ENCODE measurements around the gene XRCC3. TPM values are rescaled to one million over a fixed set of nuclear protein-coding genes. Genes with fewer than 3 reads are reported as not detected.

The XRCC3 gene
- total and polyA plus RNA-seq, 10 of the 15 experiments (the other 5 are each of a cell fraction or from before 2014, with no cell fraction given), result 0.37 to 52.0 (median 26.8) TPM

DNA sequence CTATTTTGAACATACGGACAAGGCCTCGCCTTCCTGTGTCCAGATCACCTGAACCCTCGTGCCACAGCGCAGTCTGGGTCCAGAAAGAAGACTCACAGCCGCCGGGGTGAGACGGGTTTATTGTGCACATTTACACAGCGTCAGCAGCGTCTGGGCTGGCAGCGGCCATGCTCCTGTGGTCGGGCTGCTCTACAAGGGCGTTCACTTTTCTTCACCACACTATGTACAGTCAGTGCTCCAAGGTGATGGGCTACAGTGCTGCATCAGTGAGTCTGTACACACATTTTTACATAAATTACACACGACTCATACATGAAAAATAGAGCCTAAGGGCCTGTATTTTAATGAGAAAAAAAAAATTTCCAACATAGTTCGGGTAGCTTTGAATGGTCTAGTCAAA is 18.4 kb upstream of the XRCC3 start:
- DNase-seq (ENCODE audit: low read depth, low spot score), result no peak
- intact Hi-C loops (cut with micrococcal nuclease; ENCODE audit: unreplicated experiment), result no loop called here

DNA sequence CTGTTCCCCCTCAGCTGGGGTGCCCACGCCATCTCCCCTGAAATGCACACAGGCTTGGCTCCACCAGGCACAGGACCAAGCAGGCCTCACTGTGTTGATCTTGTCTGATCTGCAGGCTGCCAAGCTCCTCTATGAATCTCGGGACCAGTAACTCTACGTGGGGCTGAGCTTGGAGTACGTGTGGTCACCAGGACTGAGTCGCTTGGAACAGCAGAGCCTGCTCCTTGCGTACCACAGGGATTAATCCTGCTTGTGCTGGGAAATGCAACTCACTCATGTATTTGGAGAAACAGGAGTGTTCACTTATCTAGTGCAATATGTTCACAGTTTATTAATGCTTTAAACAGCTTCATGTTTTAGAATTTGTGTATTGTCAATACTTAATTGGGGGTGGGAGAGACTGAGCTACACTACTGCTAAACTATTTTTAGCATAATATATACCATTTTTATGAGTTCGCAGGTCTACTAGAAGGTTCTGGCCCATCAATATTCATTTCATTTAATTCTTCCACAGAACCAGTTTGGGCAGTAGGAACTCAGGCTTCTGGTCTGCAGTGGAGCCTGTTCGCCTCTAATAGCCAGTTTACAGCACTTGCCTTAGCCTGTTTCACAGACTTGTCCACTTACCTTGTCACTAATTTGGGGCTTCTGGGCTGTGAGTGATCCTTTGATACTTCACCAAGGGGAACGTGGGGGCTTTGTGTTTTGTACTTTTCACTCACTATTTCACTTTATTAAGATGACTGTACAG is 17.8 kb upstream of the XRCC3 start:
- Histone ChIP-seq H3K4me2 (ENCODE audit: control insufficient read depth, insufficient read depth) (no peak overlapping the region), H3K4me3 (no peak overlapping the region), H3K9me3 (replicated peaks; ENCODE audit: control insufficient read depth, insufficient read depth, low read length) (no peaks in the 10 kb centered on the region), H3K9ac (ENCODE audit: control insufficient read depth, insufficient read depth, low read length) (no peak overlapping the region), H3K27ac (ENCODE audit: control insufficient read depth, insufficient read depth) (no peak overlapping the region), H3K27me3 (replicated peaks in 1 of 2; ENCODE audit: control insufficient read depth in 2 of 2, insufficient read depth in 2 of 2, low read length in 1 of 2) (no peaks in the 10 kb centered on the region), H2AFZ (ENCODE audit: control insufficient read depth, low read depth, low read length) (no peak overlapping the region), H4K20me1 (ENCODE audit: control insufficient read depth, insufficient read depth) (no peaks in the 10 kb centered on the region), H3K79me2 (ENCODE audit: control insufficient read depth, insufficient read depth, low read length) (no peaks in the 10 kb centered on the region), H3K4me1 (ENCODE audit: control insufficient read depth, insufficient read depth, low read length) (no peaks in the 10 kb centered on the region), H3K36me3 (ENCODE audit: control insufficient read depth in 2 of 2, insufficient read depth in 2 of 2, low read length in 1 of 2) (peaks cover 3 to 13% of the 10 kb centered on the region in 2 experiments; a peak in 3 of 4 replicates)
- FAIRE-seq, result no peak
- DNase-seq (ENCODE audit: low read depth, low spot score), result no peak
- ChIA-PET RAD21 (ENCODE audit: unreplicated experiment) (interaction anchor here (1.3 kb wide), 1 partner anchor 159 kb away, joined by 3 read pairs; no protein-coding TSS in a partner anchor), CTCF (no interaction called here), POLR2A (no interaction called here), SMC1A (ENCODE audit: uncharacterized antibody, unreplicated experiment) (interaction anchor here (1.6 kb wide), 1 partner anchor 121 kb away, joined by 3 read pairs; no protein-coding TSS in a partner anchor)
- in situ Hi-C loops (cut with MboI) (no loop called here), intact Hi-C loops (cut with micrococcal nuclease; ENCODE audit: unreplicated experiment) (no loop called here)
- ATAC-seq, result no peak
- WGBS (ENCODE audit: insufficient coverage, insufficient replicate concordance, low lambda C conversion rate, missing lambda C conversion rate), result 85% methylated on average over 9 of the region's 9 CpGs
- BruUV-seq (replicated peaks), result TSS peak; percentile 60
- no peak for TF ChIP-seq RAD21 (IDR thresholded peaks at IDR 0.05; ENCODE audit: insufficient read depth, low read depth, low read length)
- TF ChIP-seq RELA (IDR thresholded peaks at IDR 0.05; ENCODE audit: borderline replicate concordance, partially characterized antibody), result no peak
- no peak for TF ChIP-seq ATF7 (IDR thresholded peaks at IDR 0.05; ENCODE audit: low read depth)
- TF ChIP-seq CHD1 (IDR thresholded peaks at IDR 0.05; ENCODE audit: low read depth, low read length), result no peak
- TF ChIP-seq, protein P1, sequence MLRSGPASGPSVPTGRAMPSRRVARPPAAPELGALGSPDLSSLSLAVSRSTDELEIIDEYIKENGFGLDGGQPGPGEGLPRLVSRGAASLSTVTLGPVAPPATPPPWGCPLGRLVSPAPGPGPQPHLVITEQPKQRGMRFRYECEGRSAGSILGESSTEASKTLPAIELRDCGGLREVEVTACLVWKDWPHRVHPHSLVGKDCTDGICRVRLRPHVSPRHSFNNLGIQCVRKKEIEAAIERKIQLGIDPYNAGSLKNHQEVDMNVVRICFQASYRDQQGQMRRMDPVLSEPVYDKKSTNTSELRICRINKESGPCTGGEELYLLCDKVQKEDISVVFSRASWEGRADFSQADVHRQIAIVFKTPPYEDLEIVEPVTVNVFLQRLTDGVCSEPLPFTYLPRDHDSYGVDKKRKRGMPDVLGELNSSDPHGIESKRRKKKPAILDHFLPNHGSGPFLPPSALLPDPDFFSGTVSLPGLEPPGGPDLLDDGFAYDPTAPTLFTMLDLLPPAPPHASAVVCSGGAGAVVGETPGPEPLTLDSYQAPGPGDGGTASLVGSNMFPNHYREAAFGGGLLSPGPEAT (IDR thresholded peaks at IDR 0.05; ENCODE audit: low read depth), result no peak
- no peak for TF ChIP-seq CREM (IDR thresholded peaks at IDR 0.05; ENCODE audit: low read depth)
- TF ChIP-seq SIN3A (IDR thresholded peaks at IDR 0.05; ENCODE audit: low read depth, low read length), result no peak
- no peak for TF ChIP-seq EGR1 (IDR thresholded peaks at IDR 0.05; ENCODE audit: borderline replicate concordance in 1 of 2, low read depth in 2 of 2, low read length in 2 of 2)
- TF ChIP-seq, protein P2, sequence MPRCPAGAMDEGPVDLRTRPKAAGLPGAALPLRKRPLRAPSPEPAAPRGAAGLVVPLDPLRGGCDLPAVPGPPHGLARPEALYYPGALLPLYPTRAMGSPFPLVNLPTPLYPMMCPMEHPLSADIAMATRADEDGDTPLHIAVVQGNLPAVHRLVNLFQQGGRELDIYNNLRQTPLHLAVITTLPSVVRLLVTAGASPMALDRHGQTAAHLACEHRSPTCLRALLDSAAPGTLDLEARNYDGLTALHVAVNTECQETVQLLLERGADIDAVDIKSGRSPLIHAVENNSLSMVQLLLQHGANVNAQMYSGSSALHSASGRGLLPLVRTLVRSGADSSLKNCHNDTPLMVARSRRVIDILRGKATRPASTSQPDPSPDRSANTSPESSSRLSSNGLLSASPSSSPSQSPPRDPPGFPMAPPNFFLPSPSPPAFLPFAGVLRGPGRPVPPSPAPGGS (IDR thresholded peaks at IDR 0.05; ENCODE audit: borderline replicate concordance, insufficient read depth, low read depth, low read length, poor library complexity, severe bottlenecking), result no peak
- TF ChIP-seq, protein P3, sequence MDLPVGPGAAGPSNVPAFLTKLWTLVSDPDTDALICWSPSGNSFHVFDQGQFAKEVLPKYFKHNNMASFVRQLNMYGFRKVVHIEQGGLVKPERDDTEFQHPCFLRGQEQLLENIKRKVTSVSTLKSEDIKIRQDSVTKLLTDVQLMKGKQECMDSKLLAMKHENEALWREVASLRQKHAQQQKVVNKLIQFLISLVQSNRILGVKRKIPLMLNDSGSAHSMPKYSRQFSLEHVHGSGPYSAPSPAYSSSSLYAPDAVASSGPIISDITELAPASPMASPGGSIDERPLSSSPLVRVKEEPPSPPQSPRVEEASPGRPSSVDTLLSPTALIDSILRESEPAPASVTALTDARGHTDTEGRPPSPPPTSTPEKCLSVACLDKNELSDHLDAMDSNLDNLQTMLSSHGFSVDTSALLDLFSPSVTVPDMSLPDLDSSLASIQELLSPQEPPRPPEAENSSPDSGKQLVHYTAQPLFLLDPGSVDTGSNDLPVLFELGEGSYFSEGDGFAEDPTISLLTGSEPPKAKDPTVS (IDR thresholded peaks at IDR 0.05; ENCODE audit: low read depth, low read length), result no peak
- no peak for TF ChIP-seq KDM1A (IDR thresholded peaks at IDR 0.05; ENCODE audit: borderline replicate concordance)

More for the DNA sequence above, 18.4 kb upstream of the XRCC3 start:
- no peak overlapping the region for H3K9ac ChIP-seq (ENCODE audit: control insufficient read depth, insufficient read depth, low read length)
- no peaks in the 10 kb centered on the region for H3K9me3 ChIP-seq (replicated peaks; ENCODE audit: control insufficient read depth, insufficient read depth, low read length)
- H3K27ac ChIP-seq (ENCODE audit: control insufficient read depth, insufficient read depth), result no peak overlapping the region
- H4K20me1 ChIP-seq (ENCODE audit: control insufficient read depth, insufficient read depth), result no peaks in the 10 kb centered on the region
- ChIA-PET SMC1A (ENCODE audit: uncharacterized antibody, unreplicated experiment) (interaction anchor here (1.6 kb wide), 1 partner anchor 121 kb away, joined by 3 read pairs; no protein-coding TSS in a partner anchor), POLR2A (no interaction called here), RAD21 (ENCODE audit: unreplicated experiment) (interaction anchor here (0.8 to 1.3 kb wide), 2 partner anchors 8 to 160 kb away, joined by 3 read pairs; no protein-coding TSS in a partner anchor), CTCF (no interaction called here)
- H3K4me3 ChIP-seq, result no peak overlapping the region
- no peak overlapping the region for H3K4me2 ChIP-seq (ENCODE audit: control insufficient read depth, insufficient read depth)
- in situ Hi-C loops (cut with MboI), result no loop called here
- H3K36me3 ChIP-seq (ENCODE audit: control insufficient read depth in 2 of 2, insufficient read depth in 2 of 2, low read length in 1 of 2), result peaks cover 3 to 13% of the 10 kb centered on the region in 2 experiments; a peak in 3 of 4 replicates
- no peak for TF ChIP-seq EGR1 (IDR thresholded peaks at IDR 0.05; ENCODE audit: borderline replicate concordance in 1 of 2, low read depth in 2 of 2, low read length in 2 of 2)
- no peaks in the 10 kb centered on the region for H3K27me3 ChIP-seq (replicated peaks in 1 of 2; ENCODE audit: control insufficient read depth in 2 of 2, insufficient read depth in 2 of 2, low read length in 1 of 2)
- ATAC-seq (no peak), FAIRE-seq (no peak)
- no peaks in the 10 kb centered on the region for H3K4me1 ChIP-seq (ENCODE audit: control insufficient read depth, insufficient read depth, low read length)
- 89% methylated on average over 14 of the region's 14 CpGs for WGBS (ENCODE audit: insufficient coverage, insufficient replicate concordance, low lambda C conversion rate, missing lambda C conversion rate)
- no peak overlapping the region for H2AFZ ChIP-seq (ENCODE audit: control insufficient read depth, low read depth, low read length)
- H3K79me2 ChIP-seq (ENCODE audit: control insufficient read depth, insufficient read depth, low read length), result no peaks in the 10 kb centered on the region
- BruUV-seq (replicated peaks), result no TSS peak
